Right kidney (tissue), 1 donor: Measurements from ENCODE around the gene ERC2.

Experiments
- DNase-seq: peaks from one replicate; pipeline ENCODE4 v3.0.0-alpha.2; 2016

The ERC2 gene

DNA sequence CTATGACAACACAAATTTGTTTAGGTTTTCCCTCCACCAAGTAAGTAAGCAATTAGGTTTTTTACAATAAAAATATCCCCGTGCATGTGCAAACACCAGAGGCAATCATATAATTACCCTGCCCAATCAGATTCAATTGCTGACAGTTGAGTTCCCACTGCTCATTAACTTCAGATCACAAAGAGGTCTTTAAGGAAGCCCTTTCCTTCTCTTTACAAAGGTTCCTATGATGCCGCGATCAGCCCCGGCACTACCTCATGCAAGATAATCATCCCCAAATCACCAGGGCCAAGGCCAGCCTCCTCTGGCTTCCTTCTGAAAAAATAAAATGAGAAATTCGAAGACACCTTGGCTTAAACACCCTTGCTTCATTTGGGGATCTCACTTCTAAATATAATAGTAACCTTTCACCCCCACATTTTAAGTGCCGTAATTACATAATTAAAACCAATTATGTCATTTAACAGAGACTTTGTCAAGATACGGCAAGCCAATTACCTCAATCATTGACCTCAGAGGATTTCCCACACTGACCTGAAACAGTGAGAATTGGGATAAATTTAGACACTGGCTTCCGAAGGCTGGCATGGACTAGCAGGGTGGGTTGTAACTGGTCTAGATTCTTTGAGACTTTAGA, 859.8 kb downstream of the ERC2 start:
- no peak for DNase-seq

DNA sequence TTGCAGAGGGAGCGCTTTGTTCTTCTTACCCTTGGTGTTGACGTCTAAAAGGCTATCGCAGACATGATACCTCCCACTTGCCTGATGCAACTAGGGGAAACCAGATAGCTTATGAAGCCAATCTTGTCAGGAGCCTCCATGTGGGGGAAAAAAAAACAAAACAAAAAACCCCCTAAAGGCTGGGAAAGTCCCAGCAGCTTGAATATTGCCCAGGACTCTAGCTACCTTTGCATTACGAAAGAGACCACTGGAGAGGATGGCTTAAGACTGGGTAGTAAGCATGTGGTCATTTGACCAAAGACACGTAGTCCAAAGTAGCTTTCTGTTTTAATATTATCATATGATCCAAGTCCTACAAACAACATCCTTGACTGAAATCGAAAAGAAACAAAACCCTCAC, 860.4 kb downstream of the ERC2 start:
- DNase-seq: no peak

DNA sequence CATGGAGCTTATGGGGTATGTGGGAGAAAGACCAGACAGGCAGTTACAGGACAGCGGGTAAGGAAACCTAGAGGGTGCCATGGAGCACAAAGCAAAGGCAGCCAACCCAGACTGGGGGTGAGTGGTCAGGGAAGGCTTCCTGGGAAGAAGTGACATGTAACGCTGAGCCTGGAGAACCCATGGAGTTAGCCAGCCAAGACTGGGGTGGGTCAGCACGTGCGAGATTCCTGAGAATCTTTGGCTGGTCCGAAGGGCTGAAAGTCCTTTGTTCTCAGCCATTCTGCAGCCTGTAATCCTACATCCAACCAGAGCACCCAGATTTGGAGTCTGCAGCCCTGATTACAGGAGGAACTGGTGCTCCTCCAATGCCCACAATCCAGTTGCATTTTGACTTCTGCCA, 861.1 kb downstream of the ERC2 start:
- DNase-seq: no peak

DNA sequence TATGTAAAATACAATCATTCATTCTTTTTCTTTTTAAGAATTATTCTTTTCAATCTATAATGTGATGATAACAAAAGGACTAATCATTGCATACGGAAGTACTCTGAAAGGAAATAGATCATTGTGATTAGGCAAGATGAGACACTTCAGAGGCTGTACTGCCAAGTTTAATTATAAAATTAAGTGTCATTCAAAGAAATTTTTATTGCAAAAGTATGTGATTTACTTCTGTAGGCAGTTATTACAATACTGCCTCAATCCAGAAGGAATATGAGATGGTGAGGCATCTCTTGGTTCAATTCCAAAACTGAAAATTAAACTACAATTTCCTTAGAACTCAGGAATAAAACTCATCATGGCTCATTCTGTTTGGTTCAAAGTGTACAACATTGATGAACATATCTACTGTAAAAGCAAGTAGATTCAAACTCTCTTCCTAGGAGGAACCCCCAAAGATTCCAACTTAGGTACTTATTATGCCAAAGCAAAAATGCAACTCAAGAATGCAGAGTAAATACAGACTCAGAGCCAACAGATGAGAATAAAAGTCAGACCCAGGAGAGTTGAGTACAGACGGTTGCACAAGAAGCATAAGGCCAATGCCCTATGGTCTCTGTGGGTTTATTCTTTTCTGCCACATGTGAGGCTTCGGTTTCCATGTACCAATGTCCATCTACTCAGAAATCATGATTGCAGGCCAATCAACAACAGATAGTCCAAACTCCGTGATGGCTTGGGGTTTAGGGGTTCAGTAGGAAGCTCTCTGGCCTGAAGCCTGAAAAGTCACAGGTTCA, 862.6 kb downstream of the ERC2 start:
- no peak for DNase-seq

DNA sequence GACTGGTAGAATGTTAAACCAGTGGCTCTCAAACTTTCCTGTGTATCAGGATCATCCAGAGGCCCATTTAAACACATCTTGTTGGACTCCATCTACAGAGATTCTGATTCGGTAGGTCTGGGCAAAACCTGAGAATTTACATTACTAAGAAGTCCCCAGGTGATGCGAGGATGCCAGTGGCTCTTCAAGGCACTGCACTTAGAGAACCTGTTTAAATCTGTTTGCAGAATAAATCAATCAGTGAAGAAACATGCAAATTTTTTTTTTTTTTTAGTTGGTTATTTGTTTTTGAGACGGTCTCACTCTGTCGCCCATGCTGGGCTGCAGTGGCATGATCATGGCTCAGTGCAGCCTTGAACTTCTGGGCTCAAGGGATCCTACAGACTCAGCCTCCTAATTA, 863.4 kb downstream of the ERC2 start:
- no peak for DNase-seq

DNA sequence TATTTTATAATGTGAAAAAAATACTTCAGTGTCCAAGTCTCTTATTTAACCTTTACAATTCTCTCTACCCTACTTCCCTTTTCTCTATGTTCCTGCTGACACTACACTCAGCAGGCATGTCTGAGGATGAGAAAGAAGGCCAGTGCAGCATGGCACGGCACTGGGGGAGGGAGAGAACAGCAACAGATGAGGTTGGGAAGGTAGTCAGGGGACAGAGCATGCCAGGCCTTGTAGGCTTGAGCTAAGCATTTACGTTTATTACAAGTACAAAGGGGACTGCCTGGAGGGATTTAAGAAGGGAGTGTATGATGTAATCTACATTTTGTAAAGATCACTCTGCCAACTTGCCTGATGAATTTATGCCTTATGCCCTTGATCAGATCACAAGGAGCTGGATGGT, 863.9 kb downstream of the ERC2 start:
- no peak for DNase-seq

DNA sequence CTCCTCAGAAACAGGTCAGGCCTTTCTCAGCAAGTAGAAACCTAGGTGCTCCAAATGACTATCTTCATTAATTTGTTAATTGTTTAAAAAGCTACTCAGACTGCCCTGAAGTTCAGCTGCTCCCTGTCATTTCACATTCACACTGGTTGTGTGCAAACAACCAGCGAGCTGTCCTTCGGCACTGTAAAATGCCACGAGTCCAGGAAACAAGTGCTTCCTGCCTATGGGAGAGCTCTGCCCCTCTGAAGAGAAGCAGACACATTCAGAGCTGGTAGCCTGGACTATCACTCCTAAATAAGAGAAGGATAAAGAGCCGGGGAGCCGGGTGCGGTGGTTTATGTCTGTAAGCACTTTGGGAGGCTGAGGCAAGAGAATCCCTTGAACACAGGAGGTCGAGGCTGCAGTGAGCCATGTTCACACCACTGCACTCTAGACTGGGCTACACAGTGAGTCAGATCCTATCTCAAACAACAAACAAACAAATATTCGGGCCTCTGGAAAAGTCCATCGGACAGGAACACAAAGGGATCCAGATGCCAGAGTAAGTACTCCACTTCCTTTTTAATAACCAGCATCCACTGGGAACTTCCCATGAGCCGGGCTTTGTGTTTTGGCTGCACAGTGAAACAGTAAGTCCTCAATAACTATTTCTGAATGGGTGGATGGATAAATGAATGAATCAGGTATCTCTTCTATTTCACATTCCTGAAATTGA, 866.7 kb downstream of the ERC2 start:
- no peak for DNase-seq

DNA sequence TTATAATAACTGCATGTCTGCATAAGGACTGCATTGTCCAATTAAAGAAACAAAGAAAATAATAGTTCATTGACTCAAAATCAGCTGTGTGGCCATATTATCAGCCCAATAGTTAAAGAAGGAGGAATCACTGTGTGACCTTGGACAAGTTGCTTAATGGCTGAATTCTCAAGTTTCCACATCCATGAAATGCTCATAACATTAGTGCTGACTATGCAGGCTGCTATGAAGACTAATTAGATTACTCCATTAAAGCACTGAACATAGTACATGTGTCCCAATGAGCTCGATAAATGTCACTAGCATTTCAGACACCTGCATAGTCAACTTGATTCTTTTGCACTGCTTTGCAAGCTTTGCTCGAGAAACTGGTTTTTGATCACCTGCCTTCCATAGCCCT, 870.0 kb downstream of the ERC2 start:
- DNase-seq: no peak

DNA sequence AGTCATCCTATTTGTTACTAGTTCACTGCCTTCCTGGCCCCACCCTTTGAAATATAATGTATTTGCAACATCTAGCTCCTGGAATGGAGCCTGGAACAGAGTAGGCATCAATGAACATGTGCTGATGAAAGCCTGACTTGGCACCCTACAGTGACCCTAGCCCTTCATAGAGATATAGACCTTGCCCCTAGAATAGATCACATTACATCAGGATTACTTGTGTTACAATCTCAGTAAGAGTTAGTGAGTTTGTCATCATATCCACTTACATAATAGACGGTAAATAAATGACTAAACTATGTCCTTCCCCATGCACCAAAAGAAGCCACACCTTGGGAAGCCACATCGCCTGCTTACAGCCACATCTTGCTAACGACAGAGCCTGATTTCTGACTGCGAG, 870.6 kb downstream of the ERC2 start:
- DNase-seq: no peak

DNA sequence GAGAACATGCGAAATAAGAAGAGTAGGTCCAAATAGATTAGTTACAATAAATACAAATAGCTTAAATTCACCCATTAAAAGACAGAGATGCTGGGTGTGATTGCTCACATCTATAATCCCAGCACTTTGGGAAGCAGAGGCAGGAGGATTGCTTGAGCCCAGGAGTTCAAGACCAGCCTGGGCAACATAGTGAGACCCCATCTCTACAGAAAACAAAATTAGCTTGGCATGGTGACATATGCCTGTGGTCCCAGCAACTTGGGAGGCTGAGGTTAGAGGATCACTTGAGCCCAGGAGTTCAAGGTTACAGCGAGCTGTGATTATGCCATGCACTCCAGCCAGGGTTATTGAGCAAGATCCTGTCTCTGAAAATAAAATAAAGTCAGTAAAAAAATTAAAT, 872.1 kb downstream of the ERC2 start:
- no peak for DNase-seq

DNA sequence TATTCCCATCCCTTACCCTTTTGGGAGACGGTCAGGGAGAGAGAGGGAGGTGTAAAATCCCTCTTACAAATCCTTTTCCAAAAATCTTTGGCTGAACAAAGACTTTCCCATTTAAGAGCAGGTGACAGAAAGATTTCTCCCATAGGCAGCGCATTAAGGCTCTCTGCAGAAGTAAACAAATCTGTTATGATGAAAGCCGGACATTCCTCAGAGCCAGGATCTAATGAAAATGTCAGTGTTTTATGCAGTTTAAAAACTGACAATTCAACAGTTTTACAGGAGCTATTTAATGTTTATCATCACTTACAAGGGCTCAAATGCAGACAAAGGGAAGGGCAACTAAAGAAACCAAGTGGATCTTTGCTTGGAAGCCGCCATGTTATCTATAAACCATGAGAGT, 872.8 kb downstream of the ERC2 start:
- no peak for DNase-seq

DNA sequence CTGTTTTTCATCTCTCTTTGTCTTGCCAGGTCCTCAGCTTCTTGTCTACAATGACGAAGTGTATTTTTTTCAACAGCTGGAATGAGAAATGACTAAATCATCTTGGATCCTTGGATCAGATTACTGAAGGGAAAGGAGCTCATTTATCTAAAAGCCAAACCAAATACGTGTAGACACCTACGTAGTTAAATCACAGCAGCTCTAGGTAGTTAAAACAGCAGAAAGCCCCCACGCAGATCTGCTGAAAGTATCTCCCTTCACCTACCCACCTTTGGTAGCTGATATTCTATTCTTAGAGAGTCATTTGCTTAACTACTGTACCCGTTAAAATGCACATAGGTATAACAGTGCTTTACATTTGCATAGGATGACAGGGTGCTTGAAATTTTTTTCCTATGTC, 875.7 kb downstream of the ERC2 start:
- no peak for DNase-seq

DNA sequence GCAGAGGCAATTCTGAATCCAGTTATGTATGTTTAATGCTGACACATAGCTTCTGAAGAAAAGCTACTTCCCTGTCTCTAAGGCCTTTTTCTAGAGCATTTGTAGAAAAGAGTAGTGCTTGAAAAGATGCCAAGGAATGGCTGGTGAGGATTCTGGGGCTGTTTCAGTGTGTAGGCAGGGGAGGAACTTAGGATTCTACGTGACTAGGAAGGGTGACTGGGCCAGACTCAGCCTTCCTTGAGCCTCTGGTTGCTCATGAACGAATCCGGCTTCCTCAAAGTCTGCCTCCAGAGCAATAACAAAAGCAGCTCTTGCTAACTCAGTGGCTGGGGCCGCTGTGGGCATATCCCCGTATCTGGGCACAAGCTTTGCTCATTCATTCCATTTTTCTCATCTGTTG, 876.4 kb downstream of the ERC2 start:
- DNase-seq: no peak

DNA sequence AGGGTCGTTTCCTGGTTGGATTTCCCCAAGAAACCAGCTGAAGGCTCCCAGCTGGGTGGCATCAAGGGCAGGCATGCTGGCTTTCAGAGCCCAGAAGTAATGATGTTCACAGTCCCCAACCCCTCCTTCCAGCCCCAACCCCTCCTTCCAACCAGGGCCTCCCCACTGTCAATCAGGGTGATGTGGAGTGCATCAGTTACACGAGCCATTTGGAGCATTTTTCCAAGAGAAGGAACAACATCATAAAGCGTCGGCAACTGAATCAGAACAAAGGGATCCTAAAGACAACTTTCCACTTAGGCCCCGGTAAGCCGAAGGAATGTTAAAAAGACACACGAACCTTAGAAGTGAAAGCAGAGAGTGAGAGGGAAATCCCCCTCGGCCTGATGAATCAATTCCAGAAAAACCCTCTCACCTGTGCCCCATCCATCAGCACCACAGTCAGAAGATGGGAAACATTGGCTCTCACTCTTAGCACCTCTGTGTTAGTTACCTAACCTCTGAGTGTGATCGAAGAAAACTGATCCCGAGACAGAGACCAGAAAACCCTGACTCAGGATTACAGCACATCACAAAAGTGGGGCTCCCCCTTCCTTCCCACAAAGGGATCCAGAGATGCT, 880.0 kb downstream of the ERC2 start:
- no peak for DNase-seq

DNA sequence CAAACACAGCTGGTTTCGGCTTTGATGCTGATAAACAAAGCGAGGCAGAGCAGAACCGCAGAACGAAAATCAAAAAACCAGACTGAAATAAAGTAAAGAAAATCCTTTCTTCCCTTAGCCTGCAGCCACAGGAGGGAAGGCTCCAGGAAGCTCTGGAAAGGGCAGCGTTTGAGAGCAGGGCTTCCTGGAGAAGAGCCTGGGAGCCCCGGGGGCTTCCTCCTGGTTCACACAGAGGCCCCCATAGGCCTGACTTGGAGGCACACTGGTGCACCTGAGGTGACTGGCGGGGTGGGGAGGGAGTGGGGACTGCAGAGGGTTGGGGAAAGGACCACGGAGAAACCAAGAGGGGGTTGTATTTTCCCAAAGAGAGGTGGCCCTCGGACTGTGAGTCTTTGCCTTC, 882.4 kb downstream of the ERC2 start:
- DNase-seq: no peak

DNA sequence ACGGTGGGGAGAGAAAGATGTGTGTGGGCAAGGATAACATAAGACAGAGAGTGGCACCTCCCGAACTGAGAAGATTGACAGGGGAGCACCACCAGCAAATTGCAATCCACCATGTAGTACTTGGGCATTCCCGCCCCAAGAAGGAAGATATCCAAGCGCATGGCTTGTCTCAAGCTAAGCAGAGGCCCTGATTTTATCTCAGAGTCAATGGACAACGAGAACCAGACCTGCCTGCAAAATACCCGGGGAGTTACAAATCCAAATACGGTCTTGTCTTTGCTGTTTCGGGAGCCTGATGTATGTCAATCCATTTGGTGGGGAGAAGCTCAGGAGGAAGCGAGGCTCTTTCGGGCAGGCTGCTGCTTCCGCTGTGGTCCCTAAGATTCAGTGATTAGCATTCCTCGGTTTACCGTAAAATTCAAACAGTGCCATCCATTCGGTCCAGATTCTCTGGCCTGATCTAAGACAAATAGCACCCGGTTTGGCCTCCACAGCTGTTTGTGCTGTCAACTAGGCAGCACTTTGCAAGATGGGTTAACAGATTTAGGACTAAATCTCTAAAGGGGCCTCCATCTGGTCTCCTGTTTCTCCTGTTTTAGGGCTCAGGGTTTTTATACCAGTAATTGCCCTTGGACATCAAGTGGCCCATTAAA, 883.4 kb downstream of the ERC2 start:
- DNase-seq: no peak

DNA sequence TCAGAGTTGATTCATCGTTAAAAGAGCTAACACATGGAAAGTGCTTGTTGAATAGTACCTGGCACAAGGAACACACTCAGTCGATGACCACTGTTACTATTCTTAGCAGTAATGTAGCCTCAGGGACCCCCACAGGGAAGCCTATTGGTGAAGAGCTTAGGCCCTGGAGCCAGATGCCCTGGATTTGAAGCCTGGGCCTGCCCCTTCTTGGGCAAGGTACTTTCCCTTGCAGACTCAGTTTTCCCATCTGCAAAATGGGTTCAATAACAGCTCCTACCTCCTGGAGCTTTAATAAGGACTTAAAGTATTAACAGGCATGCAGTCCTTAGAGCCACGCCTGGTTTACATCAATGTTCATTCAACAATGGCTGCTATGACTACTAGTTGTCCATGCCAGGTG, 884.2 kb downstream of the ERC2 start:
- no peak for DNase-seq

DNA sequence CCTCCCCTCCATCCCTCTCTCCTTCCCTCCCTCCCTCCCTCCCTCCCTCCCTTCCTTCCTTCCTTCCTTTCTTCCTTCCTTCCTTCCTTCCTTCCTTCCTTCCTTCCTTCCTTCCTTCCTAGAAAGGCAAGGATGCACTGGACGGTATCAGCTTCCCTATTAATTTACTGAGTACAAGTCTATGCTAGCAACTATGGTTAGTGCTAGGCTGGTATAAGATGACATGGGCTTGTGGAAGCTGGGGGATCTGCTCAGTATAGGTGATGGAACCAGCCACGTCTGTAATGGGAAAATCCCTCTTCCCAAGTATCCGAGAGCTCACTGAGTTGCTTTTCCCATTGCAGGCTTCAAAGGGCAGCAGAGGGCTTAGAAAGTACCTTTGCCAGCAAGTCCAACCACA, 884.8 kb downstream of the ERC2 start:
- no peak for DNase-seq

DNA sequence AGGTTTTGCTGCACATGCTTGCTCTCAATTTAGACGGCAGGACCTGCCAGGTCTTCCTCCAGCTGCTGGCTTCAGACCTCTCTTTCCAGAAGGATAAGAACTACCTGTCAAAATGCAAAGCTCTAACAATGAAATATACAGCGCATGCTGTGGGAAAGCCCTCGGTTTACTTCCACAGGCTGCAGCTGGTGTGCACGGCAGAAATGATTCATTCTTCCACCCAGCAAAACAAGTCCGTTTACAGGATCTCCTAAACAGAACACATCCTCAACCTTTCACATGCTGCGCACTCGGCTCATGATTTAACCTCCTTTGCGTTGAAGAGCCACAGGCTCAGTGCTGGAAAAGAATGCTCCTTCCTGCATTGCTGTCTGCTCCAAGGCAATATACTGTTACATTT, 888.8 kb downstream of the ERC2 start:
- no peak for DNase-seq

DNA sequence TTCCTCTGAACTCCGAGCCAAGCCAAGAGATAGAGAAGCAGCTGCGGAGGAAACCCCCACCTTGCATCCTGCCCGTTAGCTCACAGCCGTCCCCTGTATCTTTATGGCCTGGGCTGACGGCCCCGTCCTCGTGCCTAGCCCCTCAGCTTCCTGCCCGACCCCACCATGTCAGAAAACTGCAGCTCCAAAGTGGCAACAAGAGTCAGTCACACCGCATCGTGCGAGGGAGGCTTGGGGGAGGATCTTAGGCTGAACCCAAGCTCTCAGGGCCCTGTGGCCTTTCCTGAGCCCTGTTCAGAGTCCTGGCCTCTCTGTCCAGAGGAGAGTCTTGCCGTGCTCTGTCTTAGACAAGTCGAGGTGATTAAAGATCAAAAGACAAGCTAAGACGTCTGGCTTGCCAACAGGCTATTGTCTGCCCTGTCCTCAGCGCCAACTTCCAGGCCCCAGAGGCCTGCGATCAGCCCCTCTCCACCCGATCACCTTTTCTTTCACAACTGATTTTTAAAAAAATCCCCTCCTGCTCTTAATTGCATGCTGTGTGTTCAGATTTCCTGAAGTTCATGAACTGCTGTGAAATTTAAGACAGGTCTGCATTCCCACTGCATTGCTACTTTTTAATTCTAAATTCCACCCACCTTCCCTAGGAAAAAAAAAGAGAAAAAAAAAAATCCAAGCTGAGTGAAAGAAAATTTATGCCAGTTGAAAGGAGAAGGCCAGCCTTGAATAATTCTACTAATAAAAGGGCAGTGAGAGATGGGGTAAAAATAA, 891.5 kb downstream of the ERC2 start:
- DNase-seq: peak; percentile 49

DNA sequence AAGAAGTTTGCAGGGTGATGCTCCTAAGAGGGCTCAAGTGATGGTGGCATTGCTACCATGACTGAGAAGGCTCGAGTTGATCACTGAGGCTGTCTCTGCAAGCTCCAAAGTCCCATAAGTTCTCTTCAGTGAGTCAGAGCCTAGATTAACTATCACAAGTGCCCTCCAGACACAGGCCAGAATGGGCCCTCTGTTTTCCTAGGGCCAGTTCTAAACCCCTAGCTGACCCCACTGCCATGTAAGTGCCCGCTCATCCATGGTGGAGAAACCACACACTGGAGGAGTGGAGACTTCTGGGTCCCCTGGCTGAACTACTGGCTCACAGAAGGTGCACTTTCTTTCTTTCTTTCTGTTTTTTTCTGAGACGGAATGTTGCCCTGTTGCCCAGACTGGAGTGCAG, 893.6 kb downstream of the ERC2 start:
- no peak for DNase-seq

DNA sequence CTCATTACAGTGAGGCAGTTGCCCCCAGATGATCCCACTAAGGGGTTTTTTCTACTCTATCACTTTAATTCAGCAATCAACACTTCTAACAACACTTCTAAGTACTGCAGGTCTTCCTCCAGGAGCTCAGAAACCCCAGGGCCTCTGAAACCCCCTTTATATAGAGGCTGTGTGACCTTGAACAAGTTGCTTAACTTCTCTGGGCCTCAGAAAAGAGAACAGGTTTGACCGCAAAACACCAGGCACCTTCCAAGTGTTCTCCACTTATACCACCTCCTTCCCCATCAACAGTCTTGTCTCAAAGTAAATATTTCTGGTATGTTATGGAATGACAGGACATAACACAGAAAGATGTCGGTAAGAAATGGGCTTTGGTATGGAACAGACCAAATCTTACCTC, 895.5 kb downstream of the ERC2 start:
- DNase-seq: no peak
